Hematopoietic multipotent progenitor cell treated with erythropoietin and hydrocortisone succinate and interleukin-3 and kit ligand, for 6 days (in vitro differentiated cells): ENCODE measurements around the gene GCK.
A peak's percentile ranks its signal among the peaks of the same experiment; 100 is the strongest.
"Not testable (repeated sequence)": the region's sequence is repeated elsewhere in the genome, so short reads cannot be mapped to it uniquely, and the experiment has no call there.

Source experiments
- DNase-seq: peaks from one replicate; pipeline ENCODE4 v3.0.0-alpha.2; 2015

GCK gene

GRCh38 chr7:44176486-44176885 is 12.8 kb downstream of the GCK start:
- DNase-seq = no peak

GRCh38 chr7:44175730-44176129 is 13.5 kb downstream of the GCK start:
- no peak for DNase-seq

GRCh38 chr7:44174694-44174948 is 14.6 kb downstream of the GCK start:
- not testable (repeated sequence) for DNase-seq

- no peak for DNase-seq
These were observed 15.1 kb downstream of the GCK start for GRCh38 chr7:44173911-44174693.

GRCh38 chr7:44172803-44173424 is 16.3 kb downstream of the GCK start:
- no peak for DNase-seq

- no peak for DNase-seq
These were observed 16.9 kb downstream of the GCK start for GRCh38 chr7:44172352-44172751.

GRCh38 chr7:44171901-44172300 is 17.3 kb downstream of the GCK start:
- not testable (repeated sequence) for DNase-seq

- DNase-seq = peak; percentile 30
These were observed 21.3 kb downstream of the GCK start for GRCh38 chr7:44167920-44168319.

- no peak for DNase-seq
These were observed 25.6 kb downstream of the GCK start for GRCh38 chr7:44163591-44163990.

- no peak for DNase-seq
These were observed 26.3 kb downstream of the GCK start for GRCh38 chr7:44162785-44163395.

GRCh38 chr7:44162179-44162578 is 27.1 kb downstream of the GCK start:
- DNase-seq = no peak

GRCh38 chr7:44161371-44161770 is 27.9 kb downstream of the GCK start:
- no peak for DNase-seq

GRCh38 chr7:44159824-44160630 is 29.2 kb downstream of the GCK start:
- no peak for DNase-seq

GRCh38 chr7:44158873-44159631 is 30.2 kb downstream of the GCK start:
- DNase-seq = no peak

GRCh38 chr7:44158096-44158872 is 31.0 kb downstream of the GCK start:
- DNase-seq = no peak

GRCh38 chr7:44157116-44158080 is 31.8 kb downstream of the GCK start:
- no peak for DNase-seq

- DNase-seq = no peak
These were observed 32.7 kb downstream of the GCK start for GRCh38 chr7:44156453-44157010.

- DNase-seq = no peak
These were observed 33.8 kb downstream of the GCK start for GRCh38 chr7:44155191-44156185.

GRCh38 chr7:44154703-44155102 is 34.5 kb downstream of the GCK start:
- DNase-seq = no peak
